Right lobe of liver (tissue), 4 donors: Measurements from ENCODE around the gene ZNF142.

Experiments
- CTCF ChIP-seq, 4 donors: fragments of 200-600 bp in 3 of 4; fragments of 450-650 bp in 1 of 4; IDR thresholded peaks; one replicate each; pipeline versions ENCODE4 v1.5.1 to v1.8.0; 2016 to 2022; ENCODE audit warnings: antibody characterized with exemption in 4 of 4, mild to moderate bottlenecking in 2 of 4
- POLR2A ChIP-seq: fragments of 450-650 bp; IDR thresholded peaks from one replicate; pipeline ENCODE4 v1.6.1; 2017; ENCODE audit warnings: antibody characterized with exemption, mild to moderate bottlenecking
- donor health status: DM: no; HTN: no; CAD: no.
- donor health status: DM: no; HTN: no; CAD: no.
- donor health status: DM: no; HTN: yes; CAD: no.

GRCh38 chr2:218664653-218665052 lies 5.2 kb upstream of the ZNF142 start:
- TF ChIP-seq CTCF (IDR thresholded peaks at IDR 0.05) (no peak), POLR2A (no peak)
